Measurements from ENCODE around the gene DDX1. TPM values are rescaled to one million over a fixed set of nuclear protein-coding genes. Genes with fewer than 3 reads are reported as not detected.

The DDX1 gene
- total and polyA plus RNA-seq, 2 of the 4 experiments (the other 2 are of a cell fraction) = 73.6 to 74.9 TPM

DNA sequence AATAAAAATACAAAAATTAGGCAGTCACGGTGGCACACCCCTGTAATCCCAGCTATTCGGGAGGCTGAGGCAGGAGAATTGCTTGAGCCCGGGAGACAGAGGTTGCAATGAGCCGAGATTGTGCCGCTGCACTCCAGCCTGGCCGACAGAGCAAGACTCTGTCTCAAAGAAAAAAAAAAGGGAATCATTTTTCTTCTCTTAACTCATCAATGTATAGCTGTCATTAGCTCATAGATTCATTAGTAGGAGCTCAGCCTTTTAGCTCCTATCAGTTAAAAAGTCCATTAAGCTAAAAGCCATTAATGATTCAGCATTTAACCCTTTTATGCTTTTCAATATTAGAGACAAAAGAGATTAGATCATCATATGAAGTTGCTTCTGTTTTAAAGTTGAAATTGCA lies 24.8 kb upstream of the DDX1 start:
- Histone ChIP-seq H4K8ac (ENCODE audit: low read depth in 2 of 2, low read length in 2 of 2) (no peak overlapping the region), H4K5ac (ENCODE audit: low read depth, low read length) (no peak overlapping the region), H3K4me1 (ENCODE audit: control insufficient read depth, insufficient read depth, low read length) (no peaks in the 10 kb centered on the region), H2AK9ac (replicated peaks; ENCODE audit: low read depth, low read length, poor library complexity) (no peak overlapping the region), H3K79me1 (ENCODE audit: low read depth in 1 of 2, low read length in 2 of 2) (no peaks in the 10 kb centered on the region), H2AFZ (replicated peaks; ENCODE audit: low read length, poor library complexity) (no peak overlapping the region), H3K4ac (ENCODE audit: low read depth, low read length) (no peak overlapping the region), H3K27ac (ENCODE audit: insufficient read depth, low read length) (no peak overlapping the region), H3K14ac (replicated peaks; ENCODE audit: low read depth, low read length) (no peak overlapping the region), H3K56ac (ENCODE audit: extremely low read depth, insufficient read depth, low read length) (no peak overlapping the region), H2BK120ac (ENCODE audit: low read depth, low read length) (no peak overlapping the region), H3K4me2 (ENCODE audit: low read depth, low read length) (no peak overlapping the region), H4K20me1 (ENCODE audit: insufficient read depth, low read length) (no peaks in the 10 kb centered on the region), H2BK20ac (ENCODE audit: low read depth, low read length) (no peak overlapping the region), H3K9me3 (ENCODE audit: control insufficient read depth, insufficient read depth, low read length) (no peaks in the 10 kb centered on the region), H3K4me3 (ENCODE audit: insufficient read depth, low read depth, low read length) (no peak overlapping the region), H3K27me3 (ENCODE audit: control insufficient read depth, insufficient read depth, low read length) (no peaks in the 10 kb centered on the region), H2BK5ac (ENCODE audit: low read depth, low read length, poor library complexity, severe bottlenecking) (no peak overlapping the region), H2BK15ac (ENCODE audit: low read depth, low read length) (no peak overlapping the region), H3K18ac (ENCODE audit: low read depth, low read length) (no peak overlapping the region), H3K9ac (ENCODE audit: low read depth, low read length) (no peak overlapping the region), H3K36me3 (ENCODE audit: control insufficient read depth, insufficient read depth, low read length) (no peaks in the 10 kb centered on the region), H4K91ac (ENCODE audit: insufficient read depth, low read depth, low read length) (no peak overlapping the region), H3K23ac (ENCODE audit: low read depth, low read length) (no peak overlapping the region), H2AK5ac (ENCODE audit: low read depth, low read length) (no peak overlapping the region), H3K9me1 (ENCODE audit: insufficient read depth, low read length) (no peaks in the 10 kb centered on the region)
- intact Hi-C loops (cut with micrococcal nuclease) = loop anchor here (10.0 kb wide), 2 partner anchors 392 to 522 kb away; no protein-coding TSS in a partner anchor
- no CpG with 5 or more reads among the region's 6 CpGs for WGBS, 2 experiments (ENCODE audit: extremely low coverage in 2 of 2, insufficient read length in 1 of 2)
- ChIA-PET CTCF (interaction anchor here (1.2 kb wide), 1 partner anchor 21 kb away, joined by 3 read pairs; no protein-coding TSS in a partner anchor), POLR2A (ENCODE audit: unreplicated experiment) (no interaction called here)
- ATAC-seq (ENCODE audit: low read depth) (no peak), DNase-seq (no peak)
- in situ Hi-C loops (cut with MboI; ENCODE audit: low sequenced_read_pairs) = no loop called here
- BruUV-seq (replicated peaks) = no TSS peak
- TF ChIP-seq MAFK (IDR thresholded peaks at IDR 0.05; ENCODE audit: low read depth, low read length) (no peak), POLR2A (IDR thresholded peaks at IDR 0.05; ENCODE audit: low read depth, low read length) (no peak), RFX5 (IDR thresholded peaks at IDR 0.05; ENCODE audit: low read depth, low read length) (no peak), MXI1 (IDR thresholded peaks at IDR 0.05; ENCODE audit: borderline replicate concordance, low read depth, low read length) (no peak)
- TF ChIP-seq, protein P1, sequence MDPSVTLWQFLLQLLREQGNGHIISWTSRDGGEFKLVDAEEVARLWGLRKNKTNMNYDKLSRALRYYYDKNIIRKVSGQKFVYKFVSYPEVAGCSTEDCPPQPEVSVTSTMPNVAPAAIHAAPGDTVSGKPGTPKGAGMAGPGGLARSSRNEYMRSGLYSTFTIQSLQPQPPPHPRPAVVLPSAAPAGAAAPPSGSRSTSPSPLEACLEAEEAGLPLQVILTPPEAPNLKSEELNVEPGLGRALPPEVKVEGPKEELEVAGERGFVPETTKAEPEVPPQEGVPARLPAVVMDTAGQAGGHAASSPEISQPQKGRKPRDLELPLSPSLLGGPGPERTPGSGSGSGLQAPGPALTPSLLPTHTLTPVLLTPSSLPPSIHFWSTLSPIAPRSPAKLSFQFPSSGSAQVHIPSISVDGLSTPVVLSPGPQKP (IDR thresholded peaks at IDR 0.05; ENCODE audit: borderline replicate concordance, low read depth, low read length) = no peak
- dilution Hi-C loops (cut with HindIII; ENCODE audit: low sequenced_read_pairs, unreplicated experiment) = no loop called here

Measured in IMR-90 (cell line).